ENCODE measurements around the gene TAAR8.

TAAR8 gene

GRCh38 chr6:132506869-132507808 lies 45.3 kb upstream of the TAAR8 start:
- H2AFZ ChIP-seq, result no peak overlapping the region
- no peaks in the 10 kb centered on the region for H3K36me3 ChIP-seq (ENCODE audit: control insufficient read depth, insufficient read depth, low read length)
- no peak overlapping the region for H3K9ac ChIP-seq
- peaks cover 43% of the 10 kb centered on the region for H3K79me2 ChIP-seq
- H3K27ac ChIP-seq, result no peak overlapping the region
- H3K4me2 ChIP-seq (ENCODE audit: low read length), result no peak overlapping the region
- no peaks in the 10 kb centered on the region for H3K9me3 ChIP-seq (ENCODE audit: control insufficient read depth, low read length)
- TF ChIP-seq, protein P1, sequence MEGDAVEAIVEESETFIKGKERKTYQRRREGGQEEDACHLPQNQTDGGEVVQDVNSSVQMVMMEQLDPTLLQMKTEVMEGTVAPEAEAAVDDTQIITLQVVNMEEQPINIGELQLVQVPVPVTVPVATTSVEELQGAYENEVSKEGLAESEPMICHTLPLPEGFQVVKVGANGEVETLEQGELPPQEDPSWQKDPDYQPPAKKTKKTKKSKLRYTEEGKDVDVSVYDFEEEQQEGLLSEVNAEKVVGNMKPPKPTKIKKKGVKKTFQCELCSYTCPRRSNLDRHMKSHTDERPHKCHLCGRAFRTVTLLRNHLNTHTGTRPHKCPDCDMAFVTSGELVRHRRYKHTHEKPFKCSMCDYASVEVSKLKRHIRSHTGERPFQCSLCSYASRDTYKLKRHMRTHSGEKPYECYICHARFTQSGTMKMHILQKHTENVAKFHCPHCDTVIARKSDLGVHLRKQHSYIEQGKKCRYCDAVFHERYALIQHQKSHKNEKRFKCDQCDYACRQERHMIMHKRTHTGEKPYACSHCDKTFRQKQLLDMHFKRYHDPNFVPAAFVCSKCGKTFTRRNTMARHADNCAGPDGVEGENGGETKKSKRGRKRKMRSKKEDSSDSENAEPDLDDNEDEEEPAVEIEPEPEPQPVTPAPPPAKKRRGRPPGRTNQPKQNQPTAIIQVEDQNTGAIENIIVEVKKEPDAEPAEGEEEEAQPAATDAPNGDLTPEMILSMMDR (IDR thresholded peaks at IDR 0.05), result no peak
- no peak overlapping the region for H3K4me3 ChIP-seq (ENCODE audit: low read depth, low read length)
- H3K27me3 ChIP-seq (ENCODE audit: control insufficient read depth, insufficient read depth, low read length), result no peaks in the 10 kb centered on the region
- H3K4me1 ChIP-seq, result peaks cover 14% of the 10 kb centered on the region

- peak overlapping the region; percentile 95 for H3K4me2 ChIP-seq (ENCODE audit: low read length)
- TF ChIP-seq, protein P1 (IDR thresholded peaks at IDR 0.05), result no peak
- no peak overlapping the region for H3K9ac ChIP-seq
- H3K79me2 ChIP-seq, result peaks cover 40% of the 10 kb centered on the region
- no peaks in the 10 kb centered on the region for H3K36me3 ChIP-seq (ENCODE audit: control insufficient read depth, insufficient read depth, low read length)
- H2AFZ ChIP-seq, result no peak overlapping the region
- H3K27me3 ChIP-seq (ENCODE audit: control insufficient read depth, insufficient read depth, low read length), result no peaks in the 10 kb centered on the region
- H3K4me3 ChIP-seq (ENCODE audit: low read depth, low read length), result no peak overlapping the region
- H3K9me3 ChIP-seq (ENCODE audit: control insufficient read depth, low read length), result no peaks in the 10 kb centered on the region
- H3K27ac ChIP-seq, result no peak overlapping the region
- H3K4me1 ChIP-seq, result peaks cover 14% of the 10 kb centered on the region
Measured at GRCh38 chr6:132511210-132511830, 41.2 kb upstream of the TAAR8 start.

DNA sequence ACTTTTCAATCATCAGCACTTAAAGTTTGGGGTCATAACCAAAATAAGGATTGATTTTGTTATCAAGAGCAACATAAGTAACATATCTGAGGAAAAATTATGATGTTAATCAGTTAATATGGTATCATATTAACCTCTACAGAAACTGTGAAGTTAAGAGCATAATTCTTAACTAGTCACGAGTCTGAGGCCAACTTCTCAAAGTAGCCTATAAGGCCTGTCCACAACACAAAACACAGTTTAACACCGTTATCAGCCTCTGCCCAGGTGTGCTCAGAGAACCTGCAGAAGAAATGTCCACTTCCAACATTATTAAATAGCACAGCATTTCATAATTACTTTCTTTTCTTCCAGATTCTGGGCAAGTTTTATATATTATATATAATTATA lies 40.6 kb upstream of the TAAR8 start:
- peaks cover 14% of the 10 kb centered on the region for H3K4me1 ChIP-seq
- H3K4me3 ChIP-seq (ENCODE audit: low read depth, low read length), result peak overlapping the region; percentile 85
- H3K27ac ChIP-seq, result no peak overlapping the region

GRCh38 chr6:132512342-132512637 lies 40.2 kb upstream of the TAAR8 start:
- H3K27me3 ChIP-seq (ENCODE audit: control insufficient read depth, insufficient read depth, low read length), result no peaks in the 10 kb centered on the region
- peaks cover 36% of the 10 kb centered on the region for H3K79me2 ChIP-seq
- peak overlapping the region; percentile 86 for H2AFZ ChIP-seq
- H3K9me3 ChIP-seq (ENCODE audit: control insufficient read depth, low read length), result no peaks in the 10 kb centered on the region
- no peak overlapping the region for H3K9ac ChIP-seq
- H3K4me1 ChIP-seq, result peaks cover 14% of the 10 kb centered on the region
- peak overlapping the region; percentile 85 for H3K4me3 ChIP-seq (ENCODE audit: low read depth, low read length)
- TF ChIP-seq, protein P1 (IDR thresholded peaks at IDR 0.05), result no peak
- no peak overlapping the region for H3K27ac ChIP-seq
- no peaks in the 10 kb centered on the region for H3K36me3 ChIP-seq (ENCODE audit: control insufficient read depth, insufficient read depth, low read length)
- peak overlapping the region; percentile 95 for H3K4me2 ChIP-seq (ENCODE audit: low read length)

More for the DNA sequence above, 40.6 kb upstream of the TAAR8 start:
- Histone ChIP-seq H3K79me2 (peaks cover 38% of the 10 kb centered on the region), H3K4me2 (ENCODE audit: low read length) (peak overlapping the region; percentile 95), H3K27me3 (ENCODE audit: control insufficient read depth, insufficient read depth, low read length) (no peaks in the 10 kb centered on the region), H2AFZ (no peak overlapping the region), H3K9ac (no peak overlapping the region), H3K36me3 (ENCODE audit: control insufficient read depth, insufficient read depth, low read length) (no peaks in the 10 kb centered on the region), H3K9me3 (ENCODE audit: control insufficient read depth, low read length) (no peaks in the 10 kb centered on the region)
- TF ChIP-seq, protein P1 (IDR thresholded peaks at IDR 0.05), result no peak

All from parathyroid adenoma (tissue), 2 donors.